Measurements from ENCODE around the gene PAK4.

DNA sequence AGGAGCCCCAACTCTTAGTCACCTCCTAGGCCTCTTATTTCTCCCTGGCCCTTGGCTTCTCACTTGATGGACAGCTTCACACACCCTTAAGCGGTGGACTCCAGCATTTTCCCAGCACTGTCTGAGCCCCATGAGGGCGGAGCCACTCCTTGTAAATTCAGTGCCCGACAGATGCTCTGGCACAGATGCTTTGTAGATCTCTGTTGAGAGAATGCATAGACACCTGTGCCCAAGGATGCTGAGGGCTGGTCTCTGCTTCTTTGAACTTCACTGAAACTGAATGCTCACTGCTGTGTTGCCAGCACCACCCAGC lies 75.2 kb downstream of the PAK4 start:
- TF ChIP-seq EP300 (IDR thresholded peaks at IDR 0.05) (no peak), POLR2AphosphoS5 (IDR thresholded peaks at IDR 0.05) (no peak), POLR2A (IDR thresholded peaks at IDR 0.05) (no peak)
- TF ChIP-seq, protein P1, sequence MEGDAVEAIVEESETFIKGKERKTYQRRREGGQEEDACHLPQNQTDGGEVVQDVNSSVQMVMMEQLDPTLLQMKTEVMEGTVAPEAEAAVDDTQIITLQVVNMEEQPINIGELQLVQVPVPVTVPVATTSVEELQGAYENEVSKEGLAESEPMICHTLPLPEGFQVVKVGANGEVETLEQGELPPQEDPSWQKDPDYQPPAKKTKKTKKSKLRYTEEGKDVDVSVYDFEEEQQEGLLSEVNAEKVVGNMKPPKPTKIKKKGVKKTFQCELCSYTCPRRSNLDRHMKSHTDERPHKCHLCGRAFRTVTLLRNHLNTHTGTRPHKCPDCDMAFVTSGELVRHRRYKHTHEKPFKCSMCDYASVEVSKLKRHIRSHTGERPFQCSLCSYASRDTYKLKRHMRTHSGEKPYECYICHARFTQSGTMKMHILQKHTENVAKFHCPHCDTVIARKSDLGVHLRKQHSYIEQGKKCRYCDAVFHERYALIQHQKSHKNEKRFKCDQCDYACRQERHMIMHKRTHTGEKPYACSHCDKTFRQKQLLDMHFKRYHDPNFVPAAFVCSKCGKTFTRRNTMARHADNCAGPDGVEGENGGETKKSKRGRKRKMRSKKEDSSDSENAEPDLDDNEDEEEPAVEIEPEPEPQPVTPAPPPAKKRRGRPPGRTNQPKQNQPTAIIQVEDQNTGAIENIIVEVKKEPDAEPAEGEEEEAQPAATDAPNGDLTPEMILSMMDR (IDR thresholded peaks at IDR 0.05), result no peak

Measured in gastroesophageal sphincter (tissue), 3 donors.